ENCODE results near the gene LOXHD1.

Gene LOXHD1, protein sequence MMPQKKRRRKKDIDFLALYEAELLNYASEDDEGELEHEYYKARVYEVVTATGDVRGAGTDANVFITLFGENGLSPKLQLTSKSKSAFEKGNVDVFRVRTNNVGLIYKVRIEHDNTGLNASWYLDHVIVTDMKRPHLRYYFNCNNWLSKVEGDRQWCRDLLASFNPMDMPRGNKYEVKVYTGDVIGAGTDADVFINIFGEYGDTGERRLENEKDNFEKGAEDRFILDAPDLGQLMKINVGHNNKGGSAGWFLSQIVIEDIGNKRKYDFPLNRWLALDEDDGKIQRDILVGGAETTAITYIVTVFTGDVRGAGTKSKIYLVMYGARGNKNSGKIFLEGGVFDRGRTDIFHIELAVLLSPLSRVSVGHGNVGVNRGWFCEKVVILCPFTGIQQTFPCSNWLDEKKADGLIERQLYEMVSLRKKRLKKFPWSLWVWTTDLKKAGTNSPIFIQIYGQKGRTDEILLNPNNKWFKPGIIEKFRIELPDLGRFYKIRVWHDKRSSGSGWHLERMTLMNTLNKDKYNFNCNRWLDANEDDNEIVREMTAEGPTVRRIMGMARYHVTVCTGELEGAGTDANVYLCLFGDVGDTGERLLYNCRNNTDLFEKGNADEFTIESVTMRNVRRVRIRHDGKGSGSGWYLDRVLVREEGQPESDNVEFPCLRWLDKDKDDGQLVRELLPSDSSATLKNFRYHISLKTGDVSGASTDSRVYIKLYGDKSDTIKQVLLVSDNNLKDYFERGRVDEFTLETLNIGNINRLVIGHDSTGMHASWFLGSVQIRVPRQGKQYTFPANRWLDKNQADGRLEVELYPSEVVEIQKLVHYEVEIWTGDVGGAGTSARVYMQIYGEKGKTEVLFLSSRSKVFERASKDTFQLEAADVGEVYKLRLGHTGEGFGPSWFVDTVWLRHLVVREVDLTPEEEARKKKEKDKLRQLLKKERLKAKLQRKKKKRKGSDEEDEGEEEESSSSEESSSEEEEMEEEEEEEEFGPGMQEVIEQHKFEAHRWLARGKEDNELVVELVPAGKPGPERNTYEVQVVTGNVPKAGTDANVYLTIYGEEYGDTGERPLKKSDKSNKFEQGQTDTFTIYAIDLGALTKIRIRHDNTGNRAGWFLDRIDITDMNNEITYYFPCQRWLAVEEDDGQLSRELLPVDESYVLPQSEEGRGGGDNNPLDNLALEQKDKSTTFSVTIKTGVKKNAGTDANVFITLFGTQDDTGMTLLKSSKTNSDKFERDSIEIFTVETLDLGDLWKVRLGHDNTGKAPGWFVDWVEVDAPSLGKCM (N-terminal part only)

GRCh38 chr18:46657115-46657955 lies at the start of gene LOXHD1:
Gene LOXHD1 (minus strand): TSS chr18:46657220. CDS start chr18:46657033, 187 bp downstream.
- Histone ChIP-seq H4K20me1 (ENCODE audit: insufficient read depth, low read length) (no peaks in the 10 kb centered on the region), H3K9me3 (ENCODE audit: low read length) (no peaks in the 10 kb centered on the region), H3K79me2 (ENCODE audit: insufficient read depth, low read length) (no peaks in the 10 kb centered on the region), H3K4me3 (ENCODE audit: low read depth, low read length, poor library complexity, severe bottlenecking) (no peak within 1 kb of the TSS), H3K27me3 (ENCODE audit: insufficient read depth, low read length) (no peaks in the 10 kb centered on the region), H3K36me3 (ENCODE audit: insufficient read depth, low read length) (no peaks in the 10 kb centered on the region), H3K9me2 (ENCODE audit: low read depth, low read length) (no peaks in the 10 kb centered on the region), H3K27ac (ENCODE audit: low read depth, low read length, poor library complexity, severe bottlenecking) (no peak within 1 kb of the TSS), H3K4me2 (ENCODE audit: low read length) (no peak within 1 kb of the TSS), H3K9ac (ENCODE audit: low read length) (no peak within 1 kb of the TSS), H2AFZ (ENCODE audit: low read length) (no peak within 1 kb of the TSS), H3F3A (ENCODE audit: insufficient read depth, low read length) (no peaks in the 10 kb centered on the region), H3K4me1 (ENCODE audit: insufficient read depth, low read length, severe bottlenecking) (no peaks in the 10 kb centered on the region)
- no peak for TF ChIP-seq EZH2 (IDR thresholded peaks at IDR 0.05; ENCODE audit: borderline replicate concordance, low read length)
- TF ChIP-seq, protein P1, sequence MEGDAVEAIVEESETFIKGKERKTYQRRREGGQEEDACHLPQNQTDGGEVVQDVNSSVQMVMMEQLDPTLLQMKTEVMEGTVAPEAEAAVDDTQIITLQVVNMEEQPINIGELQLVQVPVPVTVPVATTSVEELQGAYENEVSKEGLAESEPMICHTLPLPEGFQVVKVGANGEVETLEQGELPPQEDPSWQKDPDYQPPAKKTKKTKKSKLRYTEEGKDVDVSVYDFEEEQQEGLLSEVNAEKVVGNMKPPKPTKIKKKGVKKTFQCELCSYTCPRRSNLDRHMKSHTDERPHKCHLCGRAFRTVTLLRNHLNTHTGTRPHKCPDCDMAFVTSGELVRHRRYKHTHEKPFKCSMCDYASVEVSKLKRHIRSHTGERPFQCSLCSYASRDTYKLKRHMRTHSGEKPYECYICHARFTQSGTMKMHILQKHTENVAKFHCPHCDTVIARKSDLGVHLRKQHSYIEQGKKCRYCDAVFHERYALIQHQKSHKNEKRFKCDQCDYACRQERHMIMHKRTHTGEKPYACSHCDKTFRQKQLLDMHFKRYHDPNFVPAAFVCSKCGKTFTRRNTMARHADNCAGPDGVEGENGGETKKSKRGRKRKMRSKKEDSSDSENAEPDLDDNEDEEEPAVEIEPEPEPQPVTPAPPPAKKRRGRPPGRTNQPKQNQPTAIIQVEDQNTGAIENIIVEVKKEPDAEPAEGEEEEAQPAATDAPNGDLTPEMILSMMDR (IDR thresholded peaks at IDR 0.05; ENCODE audit: low read length): no peak

DNA sequence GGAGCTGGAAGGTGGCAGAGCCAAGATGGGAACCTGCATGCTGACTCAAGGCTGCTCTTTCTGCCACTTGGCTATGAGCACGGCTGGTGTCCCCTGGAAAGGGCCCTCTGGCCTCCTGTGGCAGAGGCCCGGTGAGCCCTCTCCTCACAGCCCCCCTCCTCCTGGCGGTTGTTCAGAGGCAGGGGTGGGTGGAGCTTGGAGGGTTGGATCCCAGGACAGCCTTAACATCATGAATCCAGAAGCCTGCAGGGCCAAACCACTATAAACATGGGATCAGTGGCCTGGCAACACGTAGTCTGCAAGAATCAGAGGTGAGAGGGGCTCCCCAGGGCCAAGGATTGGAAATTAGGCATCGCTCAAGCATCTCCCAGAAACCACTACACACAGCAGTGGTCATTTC lies 48.5 kb upstream of the LOXHD1 start:
- Histone ChIP-seq H3K79me2 (ENCODE audit: insufficient read depth, low read length) (no peaks in the 10 kb centered on the region), H3F3A (ENCODE audit: insufficient read depth, low read length) (no peaks in the 10 kb centered on the region), H3K9ac (ENCODE audit: low read length) (no peak overlapping the region), H3K27ac (ENCODE audit: low read depth, low read length, poor library complexity, severe bottlenecking) (no peak overlapping the region), H3K27me3 (ENCODE audit: insufficient read depth, low read length) (no peaks in the 10 kb centered on the region), H3K9me2 (ENCODE audit: low read depth, low read length) (no peaks in the 10 kb centered on the region), H3K4me3 (ENCODE audit: low read depth, low read length, poor library complexity, severe bottlenecking) (no peak overlapping the region), H3K4me1 (ENCODE audit: insufficient read depth, low read length, severe bottlenecking) (no peaks in the 10 kb centered on the region), H4K20me1 (ENCODE audit: insufficient read depth, low read length) (no peaks in the 10 kb centered on the region), H3K9me3 (ENCODE audit: low read length) (no peaks in the 10 kb centered on the region), H3K36me3 (ENCODE audit: insufficient read depth, low read length) (no peaks in the 10 kb centered on the region), H3K4me2 (ENCODE audit: low read length) (no peak overlapping the region), H2AFZ (ENCODE audit: low read length) (no peak overlapping the region)
- TF ChIP-seq, protein P1 (IDR thresholded peaks at IDR 0.05; ENCODE audit: low read length): no peak
- TF ChIP-seq EZH2 (IDR thresholded peaks at IDR 0.05; ENCODE audit: borderline replicate concordance, low read length): no peak
